ENCODE measurements around the gene ODR4.

GRCh38 chr1:186443638-186444037 is 68.0 kb downstream of the ODR4 start:
- no peak for TF ChIP-seq CTCF (IDR thresholded peaks at IDR 0.05)
- TF ChIP-seq POLR2AphosphoS5 (IDR thresholded peaks at IDR 0.05) = no peak

Data from upper lobe of left lung (tissue), 4 donors.